Cardiac muscle cell (in vitro differentiated cells and primary cell): ENCODE data around the gene CATSPERZ. TPM values are rescaled to one million over a fixed set of nuclear protein-coding genes. Genes with fewer than 3 reads are reported as not detected.

Experiments
- DNase-seq, 2 donors: peaks; one replicate each; pipeline versions ENCODE4 v3.0.0 to v3.0.0-alpha.2; 2010 to 2017; ENCODE audit warnings: low read depth in 1 of 2, low spot score in 1 of 2
- H3K27ac ChIP-seq: fragments of 200-600 bp; sonication (generic); 2 replicates; pipeline ENCODE4 v1.5.1; 2016
- H3K27me3 ChIP-seq: fragments of 200-600 bp; sonication (generic); 2 replicates; pipeline ENCODE4 v1.6.0; 2016; ENCODE audit warnings: control low read depth
- H3K36me3 ChIP-seq: fragments of 200-600 bp; sonication (generic); 2 replicates; pipeline ENCODE4 v1.5.1; 2016; ENCODE audit warnings: control low read depth
- H3K4me1 ChIP-seq: fragments of 200-600 bp; sonication (generic); 2 replicates; pipeline ENCODE4 v1.8.1; 2017; ENCODE audit warnings: low read depth, mild to moderate bottlenecking, mixed run types
- H3K4me3 ChIP-seq: fragments of 200-600 bp; sonication (generic); 2 replicates; pipeline ENCODE4 v1.5.1; 2016; ENCODE audit warnings: mild to moderate bottlenecking
- H3K9me3 ChIP-seq: fragments of 200-600 bp; sonication (generic); 2 replicates; pipeline ENCODE4 v1.5.1; 2017; ENCODE audit warnings: low read depth, mild to moderate bottlenecking, control low read depth
- CTCF ChIP-seq: IDR thresholded peaks from 2 replicates; pipeline ENCODE4 v1.5.1; 2012; ENCODE audit warnings: low read depth, mild to moderate bottlenecking, low read length
- polyA plus RNA-seq: library from polyadenylated mRNA; unstranded; fragments of >200 nt; fragmentation: Nextera tagmentation; extraction: Ambion mirVana; gene quantifications from 2 replicates; pipeline ENCODE4 v1.2.1, GENCODE V29; 2016
- total RNA-seq: library from RNA; depleted of rRNA; stranded (reverse); fragments of >200 nt; gene quantifications from 2 replicates; pipeline ENCODE4 v1.2.3, GENCODE V29; 2016

The CATSPERZ gene
- total and polyA plus RNA-seq, 2 experiments from 2014 or later = 0.56 TPM; not detected in 1

DNA sequence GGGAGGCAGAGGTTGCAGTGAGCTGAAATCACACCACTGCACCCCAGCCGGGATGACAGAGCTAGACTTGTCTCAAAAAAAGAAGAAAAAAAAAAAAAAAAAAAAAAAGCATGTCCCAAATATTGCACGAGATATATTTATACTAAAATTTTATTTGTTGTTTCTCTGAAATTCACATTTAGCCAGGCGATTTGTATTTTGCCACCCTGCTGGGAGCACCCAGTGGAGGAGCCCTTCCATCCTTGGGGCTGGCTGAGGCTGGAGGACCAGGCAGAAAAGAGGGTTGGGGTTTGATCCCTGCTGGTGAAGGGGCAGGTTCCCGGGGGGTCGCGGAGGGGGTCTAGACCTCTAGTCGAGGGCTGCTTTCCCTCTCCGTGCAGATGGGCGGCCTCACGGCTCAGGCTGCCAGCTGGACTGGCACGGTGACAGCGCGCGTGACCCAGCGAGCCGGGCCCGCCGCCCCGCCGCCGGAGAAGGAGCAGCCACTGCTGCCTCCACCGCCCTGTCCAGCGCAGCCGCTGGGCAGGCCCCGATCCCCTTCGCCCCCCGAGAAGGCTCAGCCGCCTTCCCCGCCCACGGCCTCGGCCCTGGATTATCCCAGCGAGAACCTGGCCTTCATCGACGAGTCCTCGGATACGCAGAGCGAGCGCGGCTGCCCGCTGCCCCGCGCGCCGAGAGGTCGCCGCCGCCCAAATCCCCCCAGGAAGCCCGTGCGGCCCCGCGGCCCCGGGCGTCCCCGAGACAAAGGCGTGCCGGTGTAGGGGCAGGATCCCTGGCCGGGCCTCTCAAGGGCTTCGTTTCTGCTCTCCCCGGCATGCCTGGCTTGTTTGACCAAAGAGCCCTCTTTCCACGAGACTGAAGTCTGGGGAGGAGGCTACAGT, 952 bp upstream of the CATSPERZ start:
- Histone ChIP-seq H3K4me3 (peak overlapping the region; percentile 3), H3K4me1 (peaks cover 4% of the 10 kb centered on the region), H3K9me3 (no peaks in the 10 kb centered on the region), H3K27me3 (peaks cover 78% of the 10 kb centered on the region), H3K36me3 (no peaks in the 10 kb centered on the region), H3K27ac (no peak overlapping the region)
- no peak for TF ChIP-seq CTCF
- peak; percentile 30 to 42 for DNase-seq

GRCh38 chr11:64303109-64304031, 3.2 kb downstream of the CATSPERZ start:
- no peak for TF ChIP-seq CTCF
- Histone ChIP-seq H3K36me3 (no peaks in the 10 kb centered on the region), H3K4me1 (peaks cover 11% of the 10 kb centered on the region), H3K9me3 (no peaks in the 10 kb centered on the region), H3K4me3 (no peak overlapping the region), H3K27me3 (peaks cover 37% of the 10 kb centered on the region), H3K27ac (no peak overlapping the region)
- no peak for DNase-seq

DNA sequence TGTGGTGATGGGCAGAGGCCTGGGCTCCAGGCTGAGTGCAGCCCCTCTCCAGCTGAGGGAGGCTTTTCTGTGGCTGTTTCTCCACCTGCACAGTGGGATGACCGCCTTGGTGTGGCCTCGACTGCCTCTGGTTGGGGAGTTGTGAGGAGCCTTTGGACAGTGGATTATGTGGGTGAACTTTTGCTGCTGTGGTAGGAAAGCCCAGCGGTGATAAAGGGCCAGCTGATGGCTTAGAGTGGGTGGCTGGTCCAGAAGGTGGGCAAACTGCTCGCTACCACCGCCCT, 3.8 kb downstream of the CATSPERZ start:
- Histone ChIP-seq H3K4me1 (peaks cover 11% of the 10 kb centered on the region), H3K4me3 (peak overlapping the region; percentile 46), H3K27me3 (peaks cover 31% of the 10 kb centered on the region), H3K36me3 (no peaks in the 10 kb centered on the region), H3K9me3 (no peaks in the 10 kb centered on the region), H3K27ac (no peak overlapping the region)
- TF ChIP-seq CTCF = no peak
- DNase-seq = no peak

GRCh38 chr11:64304316-64305072, 4.3 kb downstream of the CATSPERZ start:
- Histone ChIP-seq H3K36me3 (no peaks in the 10 kb centered on the region), H3K27ac (peak overlapping the region; percentile 94), H3K4me3 (peak overlapping the region; percentile 46), H3K4me1 (peaks cover 11% of the 10 kb centered on the region), H3K9me3 (no peaks in the 10 kb centered on the region), H3K27me3 (peaks cover 25% of the 10 kb centered on the region)
- peak; percentile 91 for TF ChIP-seq CTCF
- peak; percentile 93 to 95 for DNase-seq

GRCh38 chr11:64305075-64305690, 5.0 kb downstream of the CATSPERZ start, which contains the start of gene ESRRA:
TSS of gene ESRRA (plus strand) at chr11:64305524. CDS start at chr11:64307180, 1,656 bp downstream.
- no peak for TF ChIP-seq CTCF
- H3K36me3 ChIP-seq = no peaks in the 10 kb centered on the region
- DNase-seq = peak; percentile 99 to 100
- H3K4me3 ChIP-seq = peak within 1 kb of the TSS; percentile 71
- no peaks in the 10 kb centered on the region for H3K9me3 ChIP-seq
- H3K27me3 ChIP-seq = peaks cover 18% of the 10 kb centered on the region
- H3K4me1 ChIP-seq = peaks cover 11% of the 10 kb centered on the region
- peak within 1 kb of the TSS; percentile 94 for H3K27ac ChIP-seq
